IPS-NIHi7 (cell line): ENCODE data around the gene ADAM8.

Experiments
- DNase-seq: peaks from one replicate; pipeline ENCODE4 v3.0.0; 2012; ENCODE audit warnings: mixed read lengths; ENCODE audit errors: extremely low spot score

Gene ADAM8

DNA sequence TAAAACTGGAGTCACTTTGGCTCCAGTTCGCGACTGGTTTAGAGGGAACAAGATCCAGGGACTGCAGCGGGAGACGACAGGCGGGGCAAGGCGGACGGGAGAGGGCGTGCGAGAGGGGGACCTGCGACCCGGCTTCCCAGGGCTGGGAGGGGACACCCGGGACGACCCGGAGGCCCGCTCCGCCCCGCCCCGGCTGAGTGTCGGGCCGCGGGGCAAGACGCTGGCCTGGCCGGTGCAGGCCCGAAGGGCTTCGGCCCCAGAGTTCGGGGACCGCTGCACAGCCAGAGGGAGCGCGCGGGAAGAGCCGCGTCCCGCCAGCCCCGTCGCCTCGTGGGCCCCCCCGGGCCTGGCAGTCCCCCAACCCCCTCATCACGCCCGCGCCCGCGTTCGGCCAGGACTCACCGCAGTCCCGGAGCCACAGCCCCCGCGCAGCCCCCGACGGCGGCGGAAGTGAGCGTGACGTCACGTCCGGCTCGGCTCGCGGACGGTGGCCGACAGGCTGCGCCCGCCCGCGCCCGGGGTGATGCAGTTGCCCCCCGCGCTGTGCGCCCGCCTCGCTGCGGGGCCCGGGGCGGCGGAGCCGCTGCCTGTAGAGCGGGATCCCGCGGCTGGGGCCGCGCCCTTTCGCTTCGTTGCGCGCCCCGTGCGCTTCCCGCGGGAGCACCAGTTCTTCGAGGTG, 31.9 kb upstream of the ADAM8 start, which contains the start of the genes TUBGCP2 and ZNF511:
Gene TUBGCP2, minus strand, starts transcription at position 452 of the 679 bp plus-strand sequence. CDS start 5,931 bp downstream, outside the sequence.
Gene ZNF511, plus strand, starts transcription at position 494 of the 679 bp plus-strand sequence. Its CDS starts 30 bp downstream, at position 524.
- DNase-seq: peak; percentile 85

- peak; percentile 54 for DNase-seq
Observed at GRCh38 chr10:133307776-133308420, 31.2 kb upstream of the ADAM8 start.

DNA sequence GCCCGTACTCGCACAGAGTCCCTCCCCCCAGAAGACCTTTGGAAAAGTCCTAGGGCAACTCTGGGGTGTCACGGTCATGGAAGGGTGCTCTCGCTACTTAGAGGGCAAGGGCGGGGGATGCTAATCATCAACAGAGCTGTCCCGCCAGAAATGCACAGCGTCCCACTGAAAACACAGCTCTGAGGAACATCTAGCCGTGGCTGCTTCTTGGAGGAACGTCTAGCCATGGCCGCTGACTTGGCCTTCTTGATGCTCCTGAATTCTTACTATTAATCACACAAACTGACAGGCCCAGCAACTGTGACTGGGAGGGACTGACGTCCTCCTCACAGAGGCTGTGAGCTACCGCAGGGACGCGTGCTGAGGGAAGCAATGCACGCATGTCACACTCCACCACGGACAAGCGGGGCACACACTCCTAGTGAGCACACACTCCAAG, 30.3 kb upstream of the ADAM8 start:
- no peak for DNase-seq

- no peak for DNase-seq
Observed at GRCh38 chr10:133306097-133306476, 29.4 kb upstream of the ADAM8 start.

- DNase-seq: no peak
Observed at GRCh38 chr10:133303206-133303605, 26.5 kb upstream of the ADAM8 start.

DNA sequence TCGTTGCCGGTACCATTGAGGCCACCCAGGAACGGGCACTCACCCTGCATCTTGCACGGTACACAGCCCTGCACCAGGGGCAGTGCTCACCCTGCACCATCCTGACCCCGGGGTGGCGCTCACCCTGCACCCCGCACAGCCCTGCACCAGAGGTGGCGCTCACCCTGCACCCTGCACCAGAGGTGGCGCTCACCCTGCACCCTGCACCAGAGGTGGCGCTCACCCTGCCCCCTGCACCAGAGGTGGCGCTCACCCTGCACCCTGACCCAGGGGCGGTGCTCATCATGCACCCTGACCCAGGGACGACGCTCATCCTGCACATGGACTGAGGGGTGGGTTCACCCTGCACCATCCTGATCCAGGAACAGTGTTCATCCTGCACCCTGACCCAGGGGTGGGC, 25.6 kb upstream of the ADAM8 start:
- no peak for DNase-seq

- no peak for DNase-seq
Observed at GRCh38 chr10:133299738-133300137, 23.1 kb upstream of the ADAM8 start.

GRCh38 chr10:133299224-133299623, 22.6 kb upstream of the ADAM8 start:
- DNase-seq: no peak

GRCh38 chr10:133298466-133298865, 21.8 kb upstream of the ADAM8 start:
- no peak for DNase-seq

DNA sequence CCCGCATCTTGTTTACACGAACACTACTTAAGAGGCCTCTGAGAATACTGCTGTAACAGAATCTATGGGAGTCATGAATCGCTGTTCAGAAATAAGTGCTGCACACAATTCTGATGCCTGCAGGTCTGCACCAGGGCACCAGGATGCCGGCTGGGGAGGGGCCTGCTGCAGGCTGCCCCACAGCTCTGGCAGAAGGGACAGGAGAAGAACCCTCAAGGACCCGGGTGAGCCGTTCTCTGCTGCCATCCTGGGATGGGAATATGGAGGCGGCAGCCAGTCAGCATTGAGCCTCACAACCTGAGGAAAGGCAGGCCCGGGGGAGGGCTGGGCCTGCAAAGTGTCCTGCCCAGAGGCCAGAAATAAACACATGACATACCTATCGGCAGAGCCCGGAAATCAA, 20.8 kb upstream of the ADAM8 start:
- no peak for DNase-seq

DNA sequence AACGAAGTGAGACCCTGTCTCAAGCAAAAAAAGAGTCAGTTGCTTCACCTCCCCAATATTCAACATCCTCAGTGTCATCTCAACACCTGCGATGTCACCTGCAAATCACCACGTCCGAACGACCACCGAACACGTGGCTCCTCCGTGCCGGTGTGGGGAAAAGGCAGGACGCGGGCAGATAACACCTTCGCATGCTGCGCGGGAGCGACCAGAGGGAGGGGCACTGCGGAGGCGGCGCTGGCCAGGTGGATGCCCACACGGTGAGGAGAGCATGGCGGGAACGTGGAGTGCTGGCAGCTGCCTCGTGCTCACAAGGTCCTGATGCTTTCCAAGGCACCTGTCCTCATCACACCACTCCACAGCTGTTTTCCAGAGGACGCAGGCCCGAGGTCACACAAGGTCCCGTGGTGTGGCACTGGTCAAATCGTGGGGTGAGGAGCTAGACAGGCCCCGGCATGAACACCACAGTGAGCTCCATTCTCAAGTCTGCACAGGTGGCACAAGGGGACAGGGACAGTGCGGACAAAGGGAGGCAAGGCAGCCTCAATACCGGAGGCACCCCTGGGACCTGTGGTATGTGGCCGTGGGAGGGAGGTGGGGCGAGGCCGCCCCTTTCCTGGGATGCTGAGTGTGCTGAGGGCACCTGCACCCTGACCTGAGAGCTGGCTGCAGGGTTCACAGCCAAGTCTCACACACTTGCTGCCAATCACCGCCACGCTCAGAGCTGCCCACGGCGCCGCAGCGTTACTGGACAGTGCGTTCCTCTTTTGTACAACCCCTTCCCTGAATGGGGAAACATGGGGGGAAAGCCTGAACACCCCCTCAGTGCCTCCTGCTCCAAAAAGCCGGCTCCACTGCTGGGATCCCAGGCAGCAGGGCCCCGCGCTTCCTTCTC, 19.0 kb upstream of the ADAM8 start:
- no peak for DNase-seq

DNA sequence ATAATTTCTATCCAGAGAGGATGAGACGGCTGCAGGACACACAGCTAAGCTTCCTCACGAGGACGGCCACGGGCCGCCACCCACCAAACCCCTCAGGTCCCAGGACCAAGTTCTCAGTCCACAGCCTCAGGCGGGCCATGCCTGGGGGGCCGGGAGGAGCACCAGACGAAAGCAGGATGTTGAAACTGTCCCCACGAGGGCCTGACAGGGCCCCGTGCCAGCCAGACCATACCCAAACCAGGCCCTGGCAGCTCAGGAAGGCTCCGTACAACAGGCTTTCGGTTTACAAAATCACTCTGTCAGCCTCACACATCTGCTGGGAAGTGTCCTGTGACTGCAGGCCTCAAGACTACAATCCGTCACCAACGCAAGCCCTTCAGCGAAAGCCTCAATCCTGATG, 17.5 kb upstream of the ADAM8 start:
- DNase-seq: no peak

DNA sequence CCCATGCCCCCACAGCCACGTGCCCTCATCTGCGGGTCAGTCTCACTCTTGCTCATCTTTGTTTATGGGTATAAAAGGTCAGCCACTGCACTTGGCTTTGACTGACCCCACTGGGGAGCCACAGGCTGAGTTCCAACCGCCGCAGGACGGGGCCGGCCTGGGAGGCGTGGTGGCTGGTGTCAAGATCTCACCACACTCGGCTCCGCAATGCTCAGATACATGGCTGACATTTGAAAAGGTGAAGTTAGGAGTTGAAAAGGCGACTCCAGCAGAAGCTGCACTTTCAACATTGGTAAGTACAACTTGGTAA, 17.1 kb upstream of the ADAM8 start:
- no peak for DNase-seq

- DNase-seq: no peak
Observed at GRCh38 chr10:133292919-133293809, 16.5 kb upstream of the ADAM8 start.

- DNase-seq: no peak
Observed at GRCh38 chr10:133289761-133290160, 13.1 kb upstream of the ADAM8 start.

DNA sequence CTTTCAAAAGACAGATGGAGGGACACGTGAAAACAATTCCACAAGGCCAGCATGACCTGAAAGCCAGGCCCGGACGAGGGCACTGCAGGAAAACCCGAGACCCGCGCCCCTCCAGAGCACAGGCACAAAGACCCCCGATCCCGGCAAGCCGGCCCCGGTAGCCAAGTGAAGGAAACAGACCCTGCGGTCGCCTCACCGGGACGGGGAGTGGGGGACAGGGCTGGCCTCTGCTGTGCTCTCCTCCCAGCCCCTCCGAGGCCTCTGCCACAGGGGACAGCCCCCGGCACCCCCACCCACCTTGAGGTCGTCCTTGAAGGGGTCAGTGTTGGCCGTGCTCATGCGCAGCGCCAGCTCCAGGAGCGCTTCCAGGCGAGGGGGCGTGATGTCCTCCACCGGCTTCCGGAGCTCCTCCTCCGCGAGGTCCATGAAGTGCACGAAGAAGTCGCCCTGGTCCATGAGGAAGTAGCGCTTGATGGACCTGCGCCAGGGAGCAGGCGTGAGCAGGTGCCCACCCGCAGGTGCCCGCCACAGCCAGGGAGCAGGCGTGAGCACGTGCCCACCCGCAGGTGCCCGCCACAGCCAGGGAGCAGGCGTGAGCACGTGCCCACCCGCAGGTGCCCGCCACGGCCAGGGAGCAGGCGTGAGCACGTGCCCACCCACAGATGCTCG, 11.3 kb upstream of the ADAM8 start:
- DNase-seq: no peak

- no peak for DNase-seq
Observed at GRCh38 chr10:133286366-133286765, 9.7 kb upstream of the ADAM8 start.

DNA sequence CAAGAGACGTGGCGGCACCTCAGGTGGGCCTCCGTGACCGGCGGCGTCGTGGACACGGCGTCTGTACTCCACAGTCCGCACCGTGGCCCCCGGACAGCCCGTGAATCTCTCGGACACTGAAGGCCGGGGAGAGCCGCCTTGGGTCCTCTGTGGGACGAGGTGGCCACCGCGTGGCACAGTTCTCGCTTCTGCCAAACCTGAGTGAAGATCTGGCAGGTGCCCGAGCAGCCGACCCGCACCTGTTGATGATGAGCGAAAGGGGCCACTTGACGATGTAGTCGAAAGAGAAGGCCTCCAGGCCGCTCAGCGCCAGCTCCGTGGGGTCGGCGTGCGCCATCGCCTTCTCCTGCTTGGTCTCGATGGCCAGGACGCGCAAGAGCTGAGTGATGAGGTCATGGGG, 8.5 kb upstream of the ADAM8 start:
- no peak for DNase-seq

DNA sequence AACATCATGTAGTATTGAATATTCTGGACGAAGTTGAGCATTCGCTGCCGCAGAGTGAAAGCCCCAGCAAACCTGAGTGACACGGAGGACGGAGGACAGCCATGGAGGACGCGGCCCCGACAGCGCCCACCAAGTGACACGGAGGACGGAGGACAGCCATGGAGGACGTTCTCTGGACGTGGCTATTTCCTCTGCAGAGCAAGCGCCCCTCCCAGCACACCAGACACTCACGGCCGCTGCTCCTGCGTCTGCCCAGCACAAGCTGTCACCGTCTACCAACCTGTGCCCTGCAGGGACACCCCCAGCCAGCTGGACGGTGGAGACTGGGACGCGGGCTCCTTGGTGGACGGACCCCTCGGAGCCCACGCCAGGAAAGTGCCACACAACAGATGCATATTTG, 7.3 kb upstream of the ADAM8 start:
- DNase-seq: no peak

DNA sequence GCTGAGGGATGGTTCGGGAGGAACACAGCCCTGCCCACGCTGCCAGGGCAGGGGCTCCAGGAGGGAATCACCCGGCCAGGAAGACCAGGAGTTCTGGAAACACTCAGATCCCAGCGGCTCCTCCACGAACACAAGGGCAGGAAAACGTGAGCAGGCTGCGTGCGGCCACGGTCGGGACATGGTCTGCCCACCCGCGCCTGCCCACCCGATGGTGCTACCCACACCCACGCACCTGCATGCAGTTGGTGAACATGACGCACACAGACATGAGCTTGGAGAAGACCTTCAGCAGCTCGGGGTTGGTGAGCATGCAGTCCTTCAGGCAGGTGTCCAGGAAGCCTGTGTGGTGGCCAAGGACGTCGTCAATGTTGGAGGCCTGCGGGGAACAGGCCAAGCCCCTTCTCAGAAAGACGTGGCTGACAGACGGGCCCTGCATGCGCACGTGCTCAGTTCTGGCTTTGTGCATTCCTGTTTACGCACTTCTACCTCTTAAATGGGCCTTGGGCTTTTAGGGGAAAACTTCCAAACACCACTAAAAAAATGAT, 6.2 kb upstream of the ADAM8 start:
- DNase-seq: no peak
